ENCODE measurements around the gene BTNL8.

- TF ChIP-seq POLR2AphosphoS5 (IDR thresholded peaks at IDR 0.05), result peak in 1 of 3 donors; percentile 27
- TF ChIP-seq CTCF (IDR thresholded peaks at IDR 0.05), result peak; percentile 62 to 82 (median 80)
Observed at GRCh38 chr5:180868960-180869359, 30.0 kb upstream of the BTNL8 start.
